ENCODE data around the gene FARS2. TPM values are rescaled to one million over a fixed set of nuclear protein-coding genes. Genes with fewer than 3 reads are reported as not detected.

Gene FARS2
- total and polyA plus RNA-seq, 7 donors, result 10.6 to 17.5 (median 14.4) TPM

DNA sequence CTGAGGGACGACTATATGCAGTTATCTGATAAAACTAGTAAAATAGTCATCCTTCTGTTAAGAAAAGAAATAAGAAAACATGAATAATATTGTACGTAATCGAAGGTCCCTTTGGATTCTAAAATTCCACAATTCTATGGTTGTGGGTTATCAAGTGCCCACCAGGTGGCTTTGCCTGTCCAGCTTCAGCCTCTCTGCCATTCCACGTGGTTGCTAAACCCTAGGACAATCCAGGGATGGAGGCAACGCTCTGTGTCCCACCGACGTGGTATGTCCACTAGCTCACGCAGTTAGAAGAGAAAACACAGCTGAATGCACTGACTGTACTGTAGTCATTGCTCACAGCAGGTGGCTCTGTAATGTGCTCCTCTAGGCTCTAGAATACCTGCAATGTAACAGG lies 349.3 kb downstream of the FARS2 start:
- TF ChIP-seq CTCF (IDR thresholded peaks at IDR 0.05), result no peak
- no peaks in the 10 kb centered on the region for H3K4me1 ChIP-seq
- 88 to 91% (median 90%) methylated on average over 8 of the region's 8 CpGs for WGBS, 3 donors
- no peak overlapping the region for H3K4me3 ChIP-seq
- intact Hi-C loops (cut with DNase I), result no loop called here
- no peaks in the 10 kb centered on the region for H3K36me3 ChIP-seq (ENCODE audit: insufficient read depth in 1 of 2, low read depth in 1 of 2)
- no peaks in the 10 kb centered on the region for H3K27me3 ChIP-seq (ENCODE audit: insufficient read depth in 3 of 3, low read length in 2 of 3)
- DNase-seq (no peak), ATAC-seq (no peak)
- H3K9me3 ChIP-seq, result no peaks in the 10 kb centered on the region
- H3K27ac ChIP-seq, result no peak overlapping the region

GRCh38 chr6:5617179-5617578 lies 355.9 kb downstream of the FARS2 start:
- no peak overlapping the region for H3K27ac ChIP-seq
- peaks cover 6% of the 10 kb centered on the region for H3K4me1 ChIP-seq
- 82 to 96% (median 90%) methylated on average over 1 of the region's 1 CpG for WGBS, 3 donors
- intact Hi-C loops (cut with DNase I), result no loop called here
- ATAC-seq, result peak in 2 of 4 donors; percentile 37 to 38
- DNase-seq, result no peak
- H3K27me3 ChIP-seq (ENCODE audit: insufficient read depth in 3 of 3, low read length in 2 of 3), result no peaks in the 10 kb centered on the region
- TF ChIP-seq CTCF (IDR thresholded peaks at IDR 0.05), result no peak
- no peaks in the 10 kb centered on the region for H3K9me3 ChIP-seq
- H3K36me3 ChIP-seq (ENCODE audit: insufficient read depth in 1 of 2, low read depth in 1 of 2), result no peaks in the 10 kb centered on the region
- no peak overlapping the region for H3K4me3 ChIP-seq

GRCh38 chr6:5619249-5619648 lies 357.9 kb downstream of the FARS2 start:
- no peaks in the 10 kb centered on the region for H3K9me3 ChIP-seq
- ATAC-seq, result no peak

GRCh38 chr6:5622276-5623005 lies 361.1 kb downstream of the FARS2 start:
- TF ChIP-seq CTCF (IDR thresholded peaks at IDR 0.05), result no peak
- 72 to 87% (median 79%) methylated on average over 10 of the region's 10 CpGs for WGBS, 3 donors
- DNase-seq (no peak), ATAC-seq (no peak)
- Histone ChIP-seq H3K4me3 (no peak overlapping the region), H3K4me1 (no peaks in the 10 kb centered on the region), H3K27ac (no peak overlapping the region), H3K27me3 (ENCODE audit: insufficient read depth in 3 of 3, low read length in 2 of 3) (no peaks in the 10 kb centered on the region), H3K36me3 (ENCODE audit: insufficient read depth in 1 of 2, low read depth in 1 of 2) (no peaks in the 10 kb centered on the region), H3K9me3 (no peaks in the 10 kb centered on the region)
- intact Hi-C loops (cut with DNase I), result no loop called here

More at GRCh38 chr6:5619249-5619648, 357.9 kb downstream of the FARS2 start:
- intact Hi-C loops (cut with DNase I), result no loop called here
- Histone ChIP-seq H3K4me3 (no peak overlapping the region), H3K27me3 (ENCODE audit: insufficient read depth in 3 of 3, low read length in 2 of 3) (no peaks in the 10 kb centered on the region), H3K36me3 (ENCODE audit: insufficient read depth in 1 of 2, low read depth in 1 of 2) (no peaks in the 10 kb centered on the region), H3K27ac (no peak overlapping the region), H3K4me1 (peaks cover 6% of the 10 kb centered on the region)
- TF ChIP-seq CTCF (IDR thresholded peaks at IDR 0.05), result no peak
- 90 to 96% (median 95%) methylated on average over 3 of the region's 3 CpGs for WGBS, 3 donors
- DNase-seq, result no peak

DNA sequence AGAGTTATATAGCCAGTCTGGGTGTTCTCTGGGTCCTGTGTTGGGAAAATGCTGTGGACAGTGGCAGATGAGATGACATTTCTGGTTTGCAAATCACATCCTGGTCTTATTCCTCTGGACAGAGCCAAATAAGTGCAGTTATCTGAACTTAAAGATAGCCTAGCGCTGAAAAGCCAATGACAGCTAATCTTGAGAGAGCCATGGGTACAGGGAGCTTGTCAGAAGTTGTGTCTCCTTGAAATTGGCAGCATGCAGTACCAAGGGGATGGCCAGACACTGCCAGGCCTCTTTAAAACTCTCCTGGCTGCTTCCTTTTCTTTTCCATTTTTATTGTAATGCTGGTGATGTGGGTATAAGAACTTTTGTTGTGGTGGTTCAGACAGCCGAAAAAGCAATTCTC lies 362.5 kb downstream of the FARS2 start:
- intact Hi-C loops (cut with DNase I), result no loop called here
- Histone ChIP-seq H3K27me3 (ENCODE audit: insufficient read depth in 3 of 3, low read length in 2 of 3) (no peaks in the 10 kb centered on the region), H3K9me3 (no peaks in the 10 kb centered on the region), H3K4me3 (no peak overlapping the region), H3K4me1 (no peaks in the 10 kb centered on the region), H3K27ac (no peak overlapping the region), H3K36me3 (ENCODE audit: insufficient read depth in 1 of 2, low read depth in 1 of 2) (no peaks in the 10 kb centered on the region)
- ATAC-seq (no peak), DNase-seq (no peak)
- WGBS, 3 donors, result 69 to 90% (median 86%) methylated on average over 2 of the region's 2 CpGs
- TF ChIP-seq CTCF (IDR thresholded peaks at IDR 0.05), result no peak
